Right lung (tissue), 5 donors: Measurements from ENCODE around the gene ASH1L. TPM values are rescaled to one million over a fixed set of nuclear protein-coding genes. Genes with fewer than 3 reads are reported as not detected.
"Not testable (repeated sequence)": the region's sequence is repeated elsewhere in the genome, so short reads cannot be mapped to it uniquely, and the experiment has no call there.

Experiments used
- DNase-seq, 2 donors: peaks; one replicate each; pipeline ENCODE4 v3.0.0-alpha.2; 2013
- polyA plus RNA-seq, 5 donors: library from polyadenylated mRNA; unstranded; fragments of 120-200 nt; gene quantifications; one replicate each; pipeline versions ENCODE4 v1.2.1 to v1.2.3, GENCODE V29; 2013; ENCODE audit warnings: inconsistent platforms in 1 of 5, low replicate concordance in 1 of 5; ENCODE audit not compliant: insufficient read length in 5 of 5, insufficient read depth in 1 of 5

The ASH1L gene
- polyA plus RNA-seq, 5 donors = 31.9 to 52.2 (median 48.3) TPM

DNA sequence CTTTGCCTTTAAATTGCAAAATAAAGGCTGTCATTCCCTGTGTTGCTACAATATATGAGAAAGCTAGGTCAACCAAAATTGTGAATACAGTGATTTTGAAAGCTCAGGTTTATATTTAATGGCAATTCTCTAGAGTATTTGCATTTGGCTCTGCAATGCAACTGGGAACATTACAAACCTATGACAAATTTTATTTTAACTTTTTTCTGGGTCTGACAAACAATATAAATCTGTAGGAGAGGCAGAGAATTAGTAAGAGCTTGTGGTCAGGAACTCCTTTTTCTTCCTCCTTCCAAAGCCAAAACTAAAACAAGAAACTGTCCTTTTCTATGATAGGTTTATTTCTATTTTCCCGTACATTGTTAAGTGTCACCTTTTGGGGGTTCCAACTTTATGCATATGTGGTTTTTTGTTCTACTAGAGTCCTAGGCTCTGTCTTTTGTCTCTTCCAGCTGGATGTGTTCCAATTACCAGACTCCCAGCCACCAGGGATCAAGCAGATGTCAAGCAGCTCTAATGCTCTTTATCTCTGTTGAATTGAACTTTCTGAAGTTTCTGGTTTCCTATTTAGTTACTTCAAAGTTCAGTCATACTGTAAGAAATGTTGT is 106.9 kb downstream of the ASH1L start:
- DNase-seq = no peak

DNA sequence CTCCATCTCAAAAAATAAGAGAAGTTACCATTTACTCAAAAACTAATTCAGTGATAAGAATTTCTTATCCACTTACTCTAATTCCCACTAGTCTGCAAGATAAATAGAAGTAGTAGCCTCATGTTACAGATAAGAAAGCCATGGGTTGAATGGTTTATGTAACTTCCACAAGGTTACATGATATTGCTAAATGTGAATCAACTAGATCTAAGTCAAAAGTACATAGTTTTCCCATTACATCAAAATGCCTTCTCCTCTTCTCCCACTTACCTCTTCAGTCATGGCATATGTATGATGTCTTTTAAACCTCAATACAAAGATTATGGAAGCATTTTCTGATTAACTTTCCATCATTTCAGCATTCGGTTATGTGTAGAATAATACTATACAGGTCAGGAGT is 108.5 kb downstream of the ASH1L start:
- no peak for DNase-seq

DNA sequence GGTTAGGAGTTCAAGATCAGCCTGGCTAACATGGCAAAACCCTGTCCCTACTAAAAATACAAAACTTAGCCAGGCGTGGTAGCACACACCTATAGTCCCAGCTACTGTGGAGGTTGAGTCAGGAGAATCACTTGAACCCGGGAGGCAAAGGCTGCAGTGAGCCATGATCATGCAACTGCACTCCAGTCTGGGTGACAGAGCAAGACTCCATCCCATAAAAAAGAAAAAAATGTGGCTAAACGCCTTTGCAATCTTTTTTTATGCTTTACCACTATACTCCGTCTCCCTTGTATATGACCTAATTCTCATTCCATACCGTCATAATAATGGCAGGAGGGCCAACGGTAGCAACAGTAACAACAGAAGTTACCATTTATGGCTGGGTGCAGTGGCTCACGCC is 109.5 kb downstream of the ASH1L start:
- DNase-seq = no peak

DNA sequence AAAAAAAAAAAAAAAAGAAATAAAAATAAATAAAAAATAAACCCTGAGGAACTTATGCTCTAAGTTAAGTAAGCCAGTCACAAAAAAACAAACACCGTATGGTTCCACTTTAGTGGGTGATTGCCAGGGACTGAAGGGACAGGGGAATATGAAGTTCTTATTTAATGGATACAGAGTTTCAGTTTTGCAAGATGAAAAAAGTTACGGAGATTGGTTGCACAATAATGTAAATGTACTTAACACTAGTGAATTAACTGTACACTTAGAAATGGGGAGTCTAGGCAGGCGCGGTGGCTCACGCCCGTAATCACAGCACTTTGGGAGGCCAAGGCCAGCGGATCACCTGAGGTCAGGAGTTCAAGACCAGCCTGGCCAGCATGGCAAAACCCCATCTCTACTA is 111.4 kb downstream of the ASH1L start:
- no peak for DNase-seq

DNA sequence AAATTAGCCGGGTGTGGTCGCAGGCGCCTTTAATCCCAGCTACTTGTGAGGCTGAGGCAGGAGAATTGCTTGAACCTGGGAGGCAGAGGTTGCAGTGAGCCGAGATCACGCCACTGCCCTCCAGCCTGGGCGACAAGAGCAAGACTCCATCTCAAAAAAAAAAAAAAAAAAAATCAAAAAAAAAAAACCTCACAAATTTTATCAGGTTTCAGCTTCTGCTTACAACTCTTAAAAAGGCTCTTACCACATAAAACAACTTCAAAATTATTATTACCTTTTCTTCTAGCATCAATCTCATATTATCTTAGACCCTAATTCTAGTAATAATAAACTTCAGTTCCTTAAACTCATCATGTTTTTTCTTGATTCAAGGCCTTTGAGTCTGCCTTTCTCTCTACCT is 120.2 kb downstream of the ASH1L start:
- DNase-seq = not testable (repeated sequence)

DNA sequence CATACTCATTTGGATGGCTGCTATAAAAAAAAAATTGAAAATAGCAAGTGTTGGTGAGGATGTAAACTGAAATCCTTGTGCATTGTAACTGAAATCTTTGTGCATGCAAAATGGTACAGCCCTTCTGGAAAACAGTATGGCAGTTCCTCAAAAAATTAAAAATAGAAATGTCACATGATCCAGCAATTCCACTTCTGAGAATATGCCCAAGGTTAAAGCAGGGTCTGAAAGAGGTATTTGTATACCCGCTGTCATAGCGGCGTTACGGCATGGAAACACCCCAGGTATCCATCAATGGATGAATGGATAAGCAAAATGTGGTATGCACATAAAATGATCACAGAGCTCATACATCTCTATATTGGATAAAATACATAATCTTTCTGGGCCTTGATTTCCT is 125.2 kb downstream of the ASH1L start:
- no peak for DNase-seq

DNA sequence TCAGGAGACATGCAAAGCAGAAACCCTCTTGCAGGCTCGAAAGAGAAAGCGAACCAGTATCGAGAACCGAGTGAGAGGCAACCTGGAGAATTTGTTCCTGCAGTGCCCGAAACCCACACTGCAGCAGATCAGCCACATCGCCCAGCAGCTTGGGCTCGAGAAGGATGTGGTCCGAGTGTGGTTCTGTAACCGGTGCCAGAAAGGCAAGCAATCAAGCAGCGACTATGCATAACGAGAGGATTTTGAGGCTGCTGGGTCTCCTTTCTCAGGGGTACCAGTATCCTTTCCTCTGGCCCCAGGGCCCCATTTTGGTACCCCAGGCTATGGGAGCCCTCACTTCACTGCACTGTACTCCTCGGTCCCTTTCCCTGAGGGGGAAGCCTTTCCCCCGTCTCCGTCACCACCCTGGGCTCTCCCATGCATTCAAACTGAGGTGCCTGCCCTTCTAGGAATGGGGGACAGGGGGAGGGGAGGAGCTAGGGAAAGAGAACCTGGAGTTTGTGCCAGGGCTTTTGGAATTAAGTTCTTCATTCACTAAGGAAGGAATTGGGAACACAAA is 128.7 kb downstream of the ASH1L start:
- not testable (repeated sequence) for DNase-seq

DNA sequence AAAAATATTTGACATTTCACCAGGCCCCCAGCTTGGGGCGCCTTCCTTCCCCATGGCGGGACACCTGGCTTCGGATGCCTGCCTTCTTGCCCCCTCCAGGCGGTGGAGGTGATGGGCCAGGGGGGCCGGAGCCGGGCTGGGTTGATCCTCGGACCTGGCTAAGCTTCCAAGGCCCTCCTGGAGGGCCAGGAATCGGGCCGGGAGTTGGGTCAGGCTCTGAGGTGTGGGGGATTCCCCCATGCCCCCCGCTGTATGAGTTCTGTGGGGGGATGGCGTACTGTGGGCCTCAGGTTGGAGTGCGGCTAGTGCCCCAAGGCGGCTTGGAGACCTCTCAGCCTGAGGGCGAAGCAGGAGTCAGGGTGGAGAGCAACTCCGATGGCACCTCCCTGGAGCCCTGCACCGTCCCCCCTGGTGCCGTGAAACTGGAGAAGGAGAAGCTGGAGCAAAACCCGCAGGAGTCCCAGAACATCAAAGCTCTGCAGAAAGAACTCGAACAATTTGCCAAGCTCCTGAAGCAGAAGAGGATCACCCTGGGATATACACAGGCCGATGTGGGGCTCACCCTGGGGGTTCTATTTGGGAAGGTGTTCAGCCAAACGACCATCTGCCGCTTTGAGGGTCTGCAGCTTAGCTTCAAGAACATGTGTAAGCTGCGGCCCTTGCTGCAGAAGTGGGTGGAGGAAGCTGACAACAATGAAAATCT is 129.3 kb downstream of the ASH1L start:
- DNase-seq = not testable (repeated sequence)

DNA sequence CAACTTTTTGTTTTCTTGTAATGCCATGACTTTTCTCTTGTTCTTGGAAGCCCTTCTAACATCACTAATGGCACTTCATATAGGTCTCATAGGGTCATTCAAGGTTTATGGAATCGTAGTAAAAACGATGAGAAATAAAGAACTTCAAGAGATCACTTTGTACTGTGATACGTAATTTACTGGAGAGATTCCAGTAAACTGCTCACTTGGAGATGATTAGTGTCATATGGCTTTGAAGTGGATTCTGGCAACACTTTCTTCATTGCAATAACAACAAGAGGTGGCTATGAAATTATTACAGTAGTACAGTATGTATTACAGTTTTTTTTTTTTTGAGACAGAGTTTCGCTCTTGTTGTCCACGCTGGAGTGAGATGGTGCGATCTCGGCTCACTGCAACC is 138.5 kb downstream of the ASH1L start:
- peak; percentile 5 for DNase-seq

DNA sequence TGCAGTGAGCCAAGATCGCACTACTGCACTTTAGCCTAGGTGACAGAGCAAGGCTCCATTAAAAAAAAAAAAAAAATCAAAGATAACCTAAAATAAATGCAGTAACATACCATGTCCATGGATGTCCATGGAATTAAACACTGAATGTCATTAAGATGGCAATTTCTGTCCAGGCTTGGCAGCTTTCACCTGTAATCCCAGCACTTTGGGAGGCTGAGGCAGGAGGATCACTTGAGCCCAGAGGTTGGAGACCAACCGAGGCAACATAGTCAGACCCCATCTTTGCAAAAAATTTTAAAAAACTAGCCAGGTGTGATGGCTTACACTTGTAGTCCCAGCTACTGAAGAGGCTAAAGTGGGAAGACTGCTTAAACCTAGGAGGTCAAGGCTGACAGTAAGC is 141.8 kb downstream of the ASH1L start:
- no peak for DNase-seq

DNA sequence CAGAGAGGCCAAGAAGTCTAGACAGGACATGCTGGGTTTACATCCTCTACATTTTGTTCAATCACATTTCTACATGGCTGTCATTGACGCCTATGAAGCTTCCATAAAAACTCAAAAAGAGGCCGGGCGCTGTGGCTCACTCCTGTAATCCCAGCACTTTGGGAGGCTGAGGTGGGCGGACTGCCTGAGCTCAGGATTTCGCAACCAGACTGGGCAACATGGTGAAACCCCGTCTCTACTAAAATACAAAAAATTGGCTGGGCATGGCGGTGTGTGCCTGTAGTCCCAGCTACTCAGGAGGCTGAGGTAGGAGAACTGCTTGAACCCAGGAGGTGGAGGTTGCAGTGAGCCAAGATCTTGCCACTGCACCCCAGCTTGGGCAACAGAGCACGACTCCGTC is 150.8 kb downstream of the ASH1L start:
- not testable (repeated sequence) for DNase-seq

DNA sequence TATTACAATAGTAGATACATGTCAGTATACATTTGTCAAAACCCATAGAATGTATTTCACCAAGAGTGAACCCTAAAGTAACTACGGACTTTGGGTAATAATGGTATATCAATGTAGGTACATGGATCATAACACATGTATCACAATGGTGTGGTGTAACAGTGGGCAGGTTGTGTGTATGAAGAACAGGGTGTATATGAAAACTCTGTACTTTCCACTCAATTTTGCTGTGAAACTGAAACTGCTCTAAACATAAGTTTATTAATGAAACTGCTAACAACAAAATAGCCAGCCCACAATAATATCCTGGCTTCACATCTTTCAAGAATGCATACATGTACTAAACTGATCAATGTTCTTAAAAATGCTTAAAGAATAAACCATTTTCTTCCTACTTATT is 151.7 kb downstream of the ASH1L start:
- DNase-seq = no peak

DNA sequence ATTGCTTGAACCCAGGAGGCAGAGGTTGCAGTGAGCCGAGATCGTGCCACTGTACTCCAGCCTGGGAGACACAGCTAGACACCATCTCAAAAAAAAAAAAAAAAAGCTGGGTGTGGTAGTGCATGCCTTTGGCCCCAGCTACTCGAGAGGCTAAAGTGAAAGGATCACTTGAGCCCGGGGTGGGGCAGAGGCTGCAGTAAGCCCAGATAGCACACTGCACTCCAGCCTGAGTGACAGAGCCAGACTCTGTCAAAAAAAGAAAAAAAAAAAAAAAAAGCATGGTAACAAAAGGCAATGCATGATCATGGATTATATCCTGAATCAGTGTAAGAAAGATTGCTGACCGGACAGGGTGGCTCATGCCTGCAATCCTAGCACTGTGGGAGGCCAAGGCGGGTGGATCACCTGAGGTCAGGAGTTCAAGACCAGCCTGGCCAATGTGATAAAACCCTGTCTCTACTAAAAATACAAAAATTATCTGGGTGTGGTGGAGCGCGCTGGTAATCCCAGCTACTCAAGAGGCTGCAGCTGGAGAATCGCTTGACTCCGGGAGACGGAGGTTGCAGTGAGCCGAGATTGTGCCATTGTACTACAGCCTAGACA is 165.6 kb downstream of the ASH1L start:
- DNase-seq = no peak

DNA sequence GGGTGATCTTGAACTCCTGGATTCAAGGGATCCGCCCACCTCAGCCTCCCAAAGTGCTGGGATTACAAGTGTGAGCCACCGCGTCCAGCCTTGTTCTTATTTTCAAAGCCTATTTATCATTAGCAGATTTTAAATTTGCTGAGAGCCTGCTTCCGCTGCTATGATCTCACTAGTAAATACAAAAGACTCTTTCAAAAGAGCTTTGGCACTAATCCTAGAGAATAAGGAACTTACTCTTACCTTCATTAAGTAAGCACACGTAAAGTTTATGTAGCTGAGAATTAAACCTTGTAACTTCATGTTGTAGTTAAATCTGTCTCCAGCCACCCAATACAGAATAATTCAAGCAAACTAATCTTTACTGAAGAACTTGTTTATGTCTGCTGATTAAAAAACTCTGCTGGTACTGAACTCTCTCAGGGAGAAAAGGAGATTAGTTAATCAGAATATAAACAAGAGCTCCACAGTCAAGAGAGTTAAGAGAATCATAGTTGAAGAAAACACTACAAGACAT is 169.6 kb downstream of the ASH1L start:
- DNase-seq = peak; percentile 11 to 12

DNA sequence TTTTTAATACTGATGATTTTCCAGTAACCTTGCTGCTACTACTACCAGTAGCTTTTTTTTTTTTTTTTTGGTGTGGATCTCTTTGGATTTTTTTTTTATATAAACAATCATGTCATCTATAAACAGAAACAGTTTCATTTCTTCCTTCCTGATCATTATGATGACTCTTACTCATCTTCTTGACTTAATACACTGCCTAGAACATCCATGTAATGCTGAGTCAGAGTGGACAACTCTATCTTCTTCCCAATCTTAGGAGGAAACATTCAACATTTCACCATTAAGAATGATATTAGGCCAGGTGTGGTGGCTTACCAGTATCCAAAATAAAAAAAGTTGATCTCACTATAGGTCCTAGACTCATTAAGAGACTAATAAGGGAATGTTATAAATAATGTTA is 172.8 kb downstream of the ASH1L start:
- no peak for DNase-seq

DNA sequence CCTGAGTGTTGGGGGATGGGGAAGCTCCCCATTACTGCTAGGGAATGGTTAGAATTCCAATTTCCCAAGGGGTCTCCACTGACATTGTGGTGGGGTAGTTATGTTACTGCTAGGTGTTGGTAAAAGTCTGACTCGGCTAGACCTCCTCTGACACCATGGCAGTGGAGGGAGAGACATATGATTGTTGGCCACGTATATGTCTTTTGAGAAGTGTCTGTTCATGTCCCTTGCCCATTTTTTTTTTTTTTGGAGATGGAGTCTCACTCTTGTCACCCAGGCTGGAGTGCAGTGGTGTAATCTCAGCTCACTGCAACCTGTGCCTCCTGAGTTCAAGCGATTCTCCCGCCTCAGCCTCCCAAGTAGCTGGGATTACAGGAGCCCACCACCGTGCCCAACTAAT is 176.8 kb downstream of the ASH1L start:
- not testable (repeated sequence) for DNase-seq

DNA sequence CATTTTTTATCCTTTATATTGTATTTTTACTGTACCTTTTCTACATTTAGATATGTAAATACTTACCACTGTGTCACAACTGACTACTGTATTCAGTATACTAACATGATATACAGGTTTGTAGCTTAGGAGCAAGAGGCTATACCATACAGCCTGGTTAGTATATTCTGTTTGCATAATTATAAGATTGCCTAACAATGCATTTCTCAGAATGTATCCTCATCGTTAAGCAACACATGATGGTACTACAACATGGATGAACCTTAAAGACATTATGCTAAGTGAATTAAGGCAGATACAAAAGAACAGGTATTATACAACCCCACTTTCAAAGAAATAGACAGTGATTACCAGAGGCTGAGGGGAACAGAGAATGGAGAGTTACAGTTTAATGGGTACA is 179.2 kb downstream of the ASH1L start:
- no peak for DNase-seq

DNA sequence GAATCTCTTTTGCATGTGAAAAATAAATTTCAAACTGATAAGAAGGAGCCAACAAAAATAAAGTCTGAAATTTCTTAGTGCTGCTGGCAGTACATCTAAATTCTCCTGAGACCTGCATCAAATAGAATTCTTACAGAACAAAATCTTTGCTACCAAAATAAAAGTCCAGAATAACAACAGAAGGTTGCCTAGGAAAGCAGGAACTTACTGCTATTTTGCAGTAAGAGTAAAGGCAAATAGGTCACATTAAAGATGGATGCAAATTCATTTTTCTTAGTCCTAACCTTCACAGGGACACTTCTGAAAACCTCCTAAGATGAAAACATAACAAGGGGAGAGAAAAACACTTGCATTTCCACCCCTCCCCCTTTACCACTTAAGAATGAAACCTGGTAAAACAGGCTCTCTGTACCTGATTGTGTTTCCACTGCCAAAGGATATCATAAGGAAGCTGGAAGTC is 182.9 kb downstream of the ASH1L start:
- peak; percentile 19 to 31 for DNase-seq

DNA sequence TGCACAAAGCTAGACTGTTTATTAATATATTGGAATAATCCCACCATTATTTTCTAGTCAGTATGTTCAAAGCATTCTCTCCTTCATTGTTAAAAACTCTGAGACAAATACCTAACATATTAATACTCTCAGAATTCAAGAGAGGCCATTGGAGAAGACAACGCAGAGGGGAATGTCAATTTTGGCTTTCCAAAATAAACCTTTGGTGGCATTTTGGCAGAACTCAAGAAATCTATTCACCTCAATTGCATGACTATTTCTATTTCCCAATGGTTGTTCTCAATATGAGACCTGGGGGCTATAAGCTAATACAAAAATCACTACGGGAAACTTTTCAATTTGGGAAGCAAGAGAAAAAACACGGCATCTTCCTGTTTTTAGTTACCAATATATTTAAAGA is 183.4 kb downstream of the ASH1L start:
- no peak for DNase-seq

DNA sequence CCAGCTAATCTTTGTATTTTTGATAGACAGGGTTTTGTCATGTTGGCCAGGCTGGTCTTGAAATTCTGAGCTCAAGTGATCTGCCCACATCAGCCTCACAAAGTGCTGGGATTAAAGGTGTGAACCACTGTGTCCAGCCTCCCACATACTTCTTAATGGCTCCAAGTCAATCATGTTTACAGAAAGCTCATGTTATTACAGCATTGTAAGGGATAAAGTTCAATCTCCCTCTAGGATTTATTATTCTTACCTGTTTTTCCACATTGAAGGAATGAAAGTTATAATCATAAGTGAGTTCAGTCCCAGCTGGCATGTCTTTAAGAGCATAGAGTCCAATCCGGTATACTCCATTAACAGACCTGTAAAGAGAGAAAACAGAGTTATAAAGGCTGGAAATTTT is 202.6 kb downstream of the ASH1L start:
- DNase-seq = no peak

DNA sequence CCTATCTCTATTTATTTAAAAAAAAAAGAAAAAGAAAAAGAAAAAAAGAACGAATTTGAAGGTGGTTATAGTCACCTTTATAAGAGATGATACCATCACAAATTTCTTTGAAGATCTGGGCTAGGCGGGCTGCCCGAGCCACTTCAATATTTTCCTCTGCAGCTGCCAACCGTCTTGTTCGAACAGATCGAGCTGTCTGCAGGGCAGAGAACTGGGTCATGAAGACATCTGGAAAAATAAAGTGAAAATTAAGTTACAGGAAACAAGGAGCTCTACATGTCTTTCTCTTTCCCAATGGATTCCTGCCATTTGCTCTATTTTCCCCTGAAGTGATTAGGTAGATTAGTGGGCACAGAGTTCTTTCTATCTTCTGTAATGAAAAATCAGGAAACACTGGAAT is 210.0 kb downstream of the ASH1L start:
- no peak for DNase-seq

DNA sequence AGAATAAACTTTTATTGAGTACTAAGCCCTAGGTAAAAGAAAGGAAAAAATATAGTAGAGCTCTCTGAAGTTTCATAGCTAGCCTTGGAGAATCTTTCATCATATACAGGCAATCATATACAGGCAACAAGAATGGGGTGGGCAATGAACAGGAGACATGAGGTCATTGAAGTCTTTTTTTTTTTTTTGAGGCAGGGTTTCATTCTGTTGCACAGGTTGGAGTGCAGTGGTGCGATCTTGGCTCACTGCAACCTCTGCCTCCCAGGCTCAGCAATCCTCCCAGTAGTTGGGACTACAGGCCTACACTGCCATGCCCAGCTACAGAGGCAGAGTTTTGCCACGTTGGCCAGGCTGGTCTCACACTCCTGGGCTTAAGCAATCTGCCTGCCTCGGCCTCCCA is 219.8 kb downstream of the ASH1L start:
- no peak for DNase-seq
